GM21576 (cell line): ENCODE data around the gene AP1S1.
A peak's percentile ranks its signal among the peaks of the same experiment; 100 is the strongest.
"Not testable (repeated sequence)": the region's sequence is repeated elsewhere in the genome, so short reads cannot be mapped to it uniquely, and the experiment has no call there.

Source experiments
- ATAC-seq: cut with Tn5 transposase; IDR thresholded peaks from one replicate; pipeline ENCODE4 v1.9.1; 2021; ENCODE audit warnings: mild to moderate bottlenecking, moderate library complexity; ENCODE audit not compliant: unreplicated experiment

Gene AP1S1

GRCh38 chr7:101124376-101125056, 29.8 kb upstream of the AP1S1 start:
- ATAC-seq: no peak

- no peak for ATAC-seq
These were observed 28.2 kb upstream of the AP1S1 start for GRCh38 chr7:101125989-101126650.

- peak; percentile 58 for ATAC-seq
These were observed 27.4 kb upstream of the AP1S1 start, which contains the start of gene SERPINE1 for GRCh38 chr7:101126651-101127459. SERPINE1 (plus strand) TSS chr7:101127104; CDS start chr7:101128394, 1,290 bp downstream.

DNA sequence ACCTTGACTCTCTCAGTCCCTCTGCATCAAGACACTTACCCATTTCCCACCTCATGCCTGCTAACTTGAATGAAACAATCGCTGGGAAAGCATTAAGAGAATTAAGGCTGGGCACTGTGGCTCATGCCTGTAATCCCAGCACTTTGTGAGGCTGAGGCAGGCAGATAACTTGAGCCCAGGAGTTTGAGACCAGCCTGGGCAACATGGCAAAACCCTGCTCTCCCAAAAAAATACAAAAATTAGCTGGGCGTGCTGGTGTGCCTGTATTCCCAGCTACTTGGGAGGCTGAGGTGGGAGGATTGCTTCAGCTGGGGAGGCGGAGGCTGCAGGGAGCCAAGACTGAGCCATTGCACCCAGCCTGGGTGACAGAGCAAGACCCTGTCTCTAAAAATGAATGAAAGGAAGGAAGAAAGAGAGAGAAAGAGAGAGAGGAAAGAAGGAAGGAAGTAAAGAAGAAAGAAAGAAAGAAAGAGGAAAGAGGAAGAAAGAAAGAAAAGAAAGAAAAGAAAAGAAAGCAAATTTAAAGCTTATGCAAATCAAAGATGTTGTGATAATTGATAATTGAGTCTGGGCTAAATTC, 26.7 kb upstream of the AP1S1 start:
- no peak for ATAC-seq

GRCh38 chr7:101128040-101128834, 26.0 kb upstream of the AP1S1 start:
- no peak for ATAC-seq

DNA sequence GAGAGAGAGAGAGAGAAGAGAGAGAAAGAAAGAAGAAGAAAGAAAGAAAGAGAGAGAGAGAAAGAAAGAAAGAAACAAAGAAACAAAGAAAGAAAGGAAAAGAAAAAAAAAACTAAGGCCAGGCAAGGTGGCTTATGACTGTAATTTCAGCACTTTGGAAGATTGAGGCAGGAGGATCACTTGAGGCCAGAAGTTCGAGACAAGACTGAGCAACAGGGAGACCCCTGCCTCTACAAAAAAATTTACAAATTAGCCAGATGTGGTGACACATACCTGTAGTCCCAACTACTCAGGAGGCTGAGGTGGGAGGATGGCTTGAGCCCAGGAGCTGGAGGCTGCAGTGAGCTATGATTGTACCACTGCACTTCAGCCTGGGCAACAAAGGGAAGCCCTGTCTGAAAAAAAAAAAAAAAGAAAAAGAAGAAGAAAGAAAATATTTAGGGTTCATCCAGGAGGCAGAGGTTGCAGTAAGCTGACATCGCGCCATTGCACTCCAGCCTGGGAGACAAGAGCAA, 24.6 kb upstream of the AP1S1 start:
- ATAC-seq: no peak

DNA sequence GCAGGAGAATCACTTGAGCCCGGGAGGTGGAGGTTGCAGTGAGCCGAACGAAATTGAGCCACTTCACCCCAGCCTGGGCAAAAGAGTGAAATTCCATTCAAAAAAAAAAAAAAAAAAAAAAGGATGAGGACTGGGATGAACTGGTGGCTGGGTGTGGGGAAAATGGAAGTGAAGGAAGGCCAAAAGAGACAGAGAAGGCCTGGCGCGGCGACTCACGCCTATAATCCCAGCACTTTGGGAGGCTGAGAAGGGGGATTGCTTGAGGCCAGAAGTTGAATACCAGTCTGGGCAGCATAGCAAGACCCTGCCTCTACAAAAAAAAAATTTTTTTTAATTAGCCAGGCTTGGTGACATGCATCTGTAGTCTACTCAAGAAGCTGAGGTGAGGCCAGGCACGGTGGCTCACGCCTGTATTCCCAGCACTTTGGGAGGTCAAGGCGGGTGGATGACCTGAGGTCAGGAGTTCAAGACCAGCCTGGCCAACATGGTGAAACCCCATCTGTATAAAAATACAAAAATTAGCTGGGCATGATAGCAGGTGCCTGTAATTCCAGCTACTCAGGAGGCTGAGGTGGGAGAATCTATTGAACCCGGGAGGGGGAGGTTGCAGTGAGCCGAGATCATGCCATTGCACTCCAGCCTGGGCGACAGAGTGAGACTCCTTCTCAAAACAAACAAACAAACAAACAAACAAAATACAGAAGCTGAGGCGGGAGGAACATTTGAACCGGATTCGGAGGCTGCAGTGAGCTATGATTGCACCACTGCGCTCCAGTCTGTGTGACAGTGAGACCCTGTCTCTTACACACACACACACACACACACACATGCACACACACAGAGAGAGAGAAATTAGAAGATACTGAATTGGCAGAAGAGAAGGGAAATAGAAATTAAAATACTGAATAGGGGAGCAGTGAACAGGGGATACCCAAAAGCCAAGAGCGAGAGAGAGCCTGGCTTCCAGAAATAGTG, 21.4 kb upstream of the AP1S1 start:
- ATAC-seq: not testable (repeated sequence)

DNA sequence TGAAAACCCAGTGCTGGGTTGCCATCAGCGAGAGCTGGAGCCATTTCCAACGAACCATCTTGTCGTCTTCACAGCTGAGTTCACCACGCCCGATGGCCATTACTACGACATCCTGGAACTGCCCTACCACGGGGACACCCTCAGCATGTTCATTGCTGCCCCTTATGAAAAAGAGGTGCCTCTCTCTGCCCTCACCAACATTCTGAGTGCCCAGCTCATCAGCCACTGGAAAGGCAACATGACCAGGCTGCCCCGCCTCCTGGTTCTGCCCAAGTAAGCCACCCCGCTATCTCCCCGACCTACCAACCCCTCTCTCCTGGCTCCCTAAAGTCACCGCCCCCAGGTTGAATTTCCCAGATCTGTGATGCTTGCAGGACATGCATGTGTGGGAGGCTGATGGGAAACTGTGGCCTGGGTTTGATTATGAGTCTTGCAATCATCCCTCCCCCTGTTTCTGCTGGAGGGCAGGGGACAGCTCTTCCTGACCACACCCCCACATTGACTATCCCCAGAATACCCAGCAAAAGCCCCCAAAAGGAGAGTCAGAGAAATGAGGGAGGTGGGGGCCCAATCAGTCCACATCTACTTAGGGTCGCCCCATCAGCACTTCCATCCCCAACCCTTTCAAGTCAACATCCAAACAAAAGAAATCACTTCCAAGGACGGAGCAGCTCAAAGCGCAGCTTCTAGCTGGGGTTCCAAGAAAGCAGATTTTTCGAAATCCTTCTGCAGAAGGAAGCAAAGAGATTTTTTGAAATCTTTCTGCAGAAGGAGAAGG, 20.5 kb upstream of the AP1S1 start:
- ATAC-seq: no peak

DNA sequence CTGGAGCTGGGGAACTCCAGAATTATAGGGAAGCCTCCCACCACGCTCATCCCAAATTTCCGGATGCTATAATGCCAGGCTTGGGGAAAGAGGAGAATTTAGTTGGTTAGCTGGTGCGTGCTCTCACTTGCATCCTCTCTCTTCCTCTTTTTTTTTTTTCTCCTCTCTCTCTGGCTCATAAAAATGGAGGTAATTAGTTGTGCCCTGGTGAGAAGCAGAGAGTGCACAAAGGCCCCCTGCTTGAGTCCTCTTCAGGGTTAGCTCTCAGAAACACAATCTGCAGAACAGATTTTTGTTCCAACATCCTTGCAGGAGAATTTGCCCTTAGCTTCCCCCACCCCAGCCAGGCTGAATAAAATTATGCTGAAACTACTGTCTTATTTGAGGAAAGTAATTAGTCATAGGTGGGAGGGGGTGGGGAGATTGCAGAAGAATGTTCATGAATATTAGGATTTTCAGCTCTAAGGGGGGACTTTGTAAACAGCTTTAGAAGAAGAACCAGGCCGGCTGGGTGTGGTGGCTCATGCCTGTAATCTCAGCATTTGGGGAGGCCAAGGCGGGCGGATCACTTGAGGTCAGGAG, 19.8 kb upstream of the AP1S1 start:
- ATAC-seq: no peak

- ATAC-seq: no peak
These were observed 16.5 kb upstream of the AP1S1 start for GRCh38 chr7:101137651-101138212.

- no peak for ATAC-seq
These were observed 15.9 kb upstream of the AP1S1 start for GRCh38 chr7:101138213-101138870.

DNA sequence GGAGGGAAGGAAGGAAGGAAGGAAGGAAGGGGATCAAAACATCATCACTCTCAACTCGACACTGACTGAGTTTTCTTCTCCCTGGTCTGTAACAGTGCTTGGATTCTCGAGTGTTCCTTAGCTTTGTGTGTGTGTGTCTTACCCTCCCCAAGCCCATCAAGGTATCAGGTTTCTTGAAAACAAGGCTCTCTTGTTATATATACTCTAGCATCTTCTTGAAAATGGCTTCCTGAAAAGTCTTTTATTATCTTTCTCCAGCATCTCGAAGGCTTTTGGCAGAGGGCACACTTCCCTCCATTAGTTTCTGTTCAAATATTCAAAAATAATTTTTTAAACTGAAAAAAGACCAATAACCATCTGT, 14.0 kb upstream of the AP1S1 start:
- ATAC-seq: no peak

DNA sequence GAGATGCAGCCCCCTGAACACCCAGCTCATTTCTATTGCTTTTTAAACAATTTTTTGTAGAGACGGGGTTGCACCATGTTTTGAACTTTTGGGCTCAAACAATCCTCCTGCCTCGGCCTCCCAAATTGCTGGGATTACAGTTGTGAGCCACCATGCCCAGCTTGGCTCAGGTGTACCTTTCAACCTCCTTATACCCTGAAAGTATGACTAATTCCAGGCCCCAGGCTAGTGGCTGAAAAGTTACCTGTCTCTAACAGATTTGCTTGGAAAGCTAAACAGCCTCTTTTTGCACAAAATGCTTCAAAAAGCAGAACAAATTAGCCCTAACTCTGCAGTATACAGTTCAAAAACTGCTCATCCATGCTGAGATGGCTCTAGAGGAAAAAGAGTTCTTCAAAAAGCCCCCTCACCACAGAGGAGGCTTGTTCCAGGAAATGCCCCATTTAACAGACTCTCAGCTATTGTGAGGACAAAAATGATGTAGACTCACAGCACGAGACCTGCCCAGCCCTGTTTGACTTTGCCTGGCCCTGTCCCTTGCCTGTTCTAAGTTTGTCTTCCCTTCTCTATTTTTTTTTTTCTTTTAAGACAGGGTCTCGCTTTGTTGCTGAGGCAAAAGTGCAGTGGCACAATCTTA, 13.4 kb upstream of the AP1S1 start:
- ATAC-seq: no peak

DNA sequence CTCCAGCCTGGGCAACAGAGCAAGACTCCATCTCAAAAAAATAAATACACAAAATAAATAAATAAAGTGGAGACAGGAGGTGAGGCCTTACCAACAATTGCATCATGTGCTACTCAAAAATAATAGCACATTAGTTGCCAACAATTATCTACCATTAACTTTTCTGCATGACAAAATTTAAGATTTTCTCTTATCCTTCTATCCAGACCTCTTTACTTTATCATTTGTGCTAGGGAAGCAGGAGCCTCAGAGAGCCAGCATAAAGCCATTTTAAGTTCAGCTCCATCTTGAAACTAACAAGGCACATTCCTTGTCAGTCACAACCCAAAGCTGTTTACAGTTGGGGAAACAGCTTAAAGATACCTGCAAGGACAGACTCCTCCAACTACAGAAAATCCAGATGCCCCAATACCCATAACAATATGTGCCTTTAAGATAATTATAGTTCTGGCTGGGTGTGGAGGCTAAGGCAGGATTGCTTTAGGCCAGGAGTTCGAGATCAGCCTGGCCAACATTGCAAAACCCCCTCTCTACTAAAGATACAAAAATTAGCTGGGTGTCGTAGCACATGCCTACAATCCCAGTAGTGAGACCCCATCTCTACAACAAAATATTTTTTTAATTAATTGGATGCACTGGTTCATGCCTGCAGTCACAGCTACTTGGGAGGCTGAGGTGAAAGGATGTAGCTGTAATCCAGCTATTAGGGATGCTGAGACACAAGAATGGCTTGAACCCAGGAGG, 2.2 kb upstream of the AP1S1 start:
- no peak for ATAC-seq

- ATAC-seq: no peak
These were observed 422 bp downstream of the AP1S1 start for GRCh38 chr7:101154693-101155102.

DNA sequence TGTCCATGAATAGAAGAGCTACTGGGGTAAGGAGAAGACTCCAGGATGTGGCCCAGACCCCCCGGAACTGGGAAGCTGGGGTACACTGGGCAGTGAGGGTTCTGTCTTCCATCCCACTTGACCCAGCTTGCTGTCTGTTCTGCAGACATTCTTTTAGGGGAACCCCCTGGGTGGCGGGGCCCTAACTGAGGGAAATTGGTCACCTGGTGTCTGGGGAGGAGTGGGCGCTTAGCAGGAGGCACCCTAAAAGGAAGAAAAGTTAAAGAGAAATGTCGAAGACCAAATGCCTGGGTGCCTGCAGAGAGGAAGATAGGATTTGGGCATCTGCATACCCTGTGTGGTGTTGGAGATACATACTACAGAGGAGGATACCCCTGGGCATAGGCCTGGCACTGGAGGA, 1.0 kb downstream of the AP1S1 start:
- no peak for ATAC-seq
